Coronary artery (tissue), 2 donors: ENCODE data around the gene ALPK1.

Experiments used
- DNase-seq: peaks from one replicate; pipeline ENCODE4 v3.0.0-alpha.2; 2017; ENCODE audit warnings: low spot score
- H3K27ac ChIP-seq, 2 donors: fragments of 200-600 bp; sonication (generic); one replicate each; pipeline ENCODE4 v1.5.1; 2016 to 2019
- H3K4me3 ChIP-seq: fragments of 200-600 bp; sonication (generic); 2 replicates; pipeline ENCODE4 v1.5.1; 2016; ENCODE audit warnings: mild to moderate bottlenecking, moderate library complexity
- CTCF ChIP-seq: fragments of 200-600 bp; sonication (generic); IDR thresholded peaks from one replicate; pipeline ENCODE4 v1.5.1; 2019; ENCODE audit warnings: antibody characterized with exemption

The ALPK1 gene

GRCh38 chr4:112348488-112349158 is 51.5 kb downstream of the ALPK1 start:
- no peak overlapping the region for H3K4me3 ChIP-seq
- H3K27ac ChIP-seq = no peak overlapping the region
- DNase-seq = no peak
- TF ChIP-seq CTCF = no peak

GRCh38 chr4:112352736-112353135 is 55.6 kb downstream of the ALPK1 start:
- H3K4me3 ChIP-seq = no peak overlapping the region
- no peak for TF ChIP-seq CTCF
- DNase-seq = no peak
- H3K27ac ChIP-seq = no peak overlapping the region

GRCh38 chr4:112355662-112356061 is 58.5 kb downstream of the ALPK1 start:
- TF ChIP-seq CTCF = no peak
- Histone ChIP-seq H3K27ac (no peak overlapping the region), H3K4me3 (no peak overlapping the region)
- DNase-seq = no peak

GRCh38 chr4:112357453-112357852 is 60.3 kb downstream of the ALPK1 start:
- no peak for DNase-seq
- H3K27ac ChIP-seq = no peak overlapping the region
- no peak for TF ChIP-seq CTCF
- H3K4me3 ChIP-seq = no peak overlapping the region

GRCh38 chr4:112357897-112358296 is 60.7 kb downstream of the ALPK1 start:
- Histone ChIP-seq H3K4me3 (no peak overlapping the region), H3K27ac (no peak overlapping the region)
- DNase-seq = no peak
- no peak for TF ChIP-seq CTCF

GRCh38 chr4:112358415-112358814 is 61.2 kb downstream of the ALPK1 start:
- no peak for TF ChIP-seq CTCF
- DNase-seq = no peak
- H3K27ac ChIP-seq = no peak overlapping the region
- no peak overlapping the region for H3K4me3 ChIP-seq

- no peak for TF ChIP-seq CTCF
- H3K27ac ChIP-seq = no peak overlapping the region
- DNase-seq = no peak
- no peak overlapping the region for H3K4me3 ChIP-seq
Measured at GRCh38 chr4:112358952-112359749, 62.0 kb downstream of the ALPK1 start.
